Stimulated activated CD8-positive, alpha-beta memory T cell treated with anti-CD3 and anti-CD28 coated beads, Interleukin-12 subunit alpha, Interleukin-12 subunit beta, amount 100 ng/mL, for 24 hours (primary cell): Measurements from ENCODE around the gene FLT3LG.
"Not testable (repeated sequence)": the region's sequence is repeated elsewhere in the genome, so short reads cannot be mapped to it uniquely, and the experiment has no call there.

ENCODE experiments used
- DNase-seq: peaks from one replicate; pipeline ENCODE4 v3.0.0-alpha.2; 2020; ENCODE audit errors: extremely low read depth

Gene FLT3LG

DNA sequence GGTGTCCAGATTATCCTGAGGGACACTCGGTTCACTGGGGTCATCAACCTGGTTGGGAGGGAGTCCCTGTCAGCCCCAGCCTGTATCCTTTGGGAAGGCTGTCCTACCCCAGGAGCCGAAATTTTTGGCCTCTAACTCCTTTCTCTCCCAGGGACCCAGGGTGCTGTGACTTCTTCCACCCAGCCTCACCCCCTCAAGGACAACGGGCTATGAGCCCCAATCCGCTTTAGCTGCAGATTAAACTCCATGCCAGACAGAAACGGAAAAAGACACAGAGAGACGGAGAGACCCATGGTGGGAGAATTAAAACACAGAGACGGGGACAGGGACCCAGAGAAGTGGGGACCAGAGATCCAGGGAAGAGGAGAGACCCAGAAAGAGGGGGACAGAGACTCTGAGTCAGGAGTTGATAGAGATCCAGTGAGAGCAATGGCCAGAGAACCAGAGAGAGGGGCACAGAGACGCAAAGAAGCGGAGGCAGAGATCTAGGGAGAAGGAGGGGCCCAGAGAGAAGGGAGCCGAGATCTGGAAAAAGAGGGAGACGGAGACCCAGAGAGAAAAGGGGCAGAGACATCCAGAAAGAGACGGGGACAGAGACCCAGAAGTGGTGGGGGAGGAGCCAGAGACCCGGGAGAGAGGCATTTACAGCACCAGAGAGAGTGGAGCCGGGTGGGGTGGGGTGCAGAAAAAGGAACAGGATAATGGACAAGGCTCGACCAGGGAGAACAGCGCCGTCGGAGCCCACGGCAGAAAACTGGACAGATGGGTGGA lies 33.4 kb upstream of the FLT3LG start:
- no peak for DNase-seq

DNA sequence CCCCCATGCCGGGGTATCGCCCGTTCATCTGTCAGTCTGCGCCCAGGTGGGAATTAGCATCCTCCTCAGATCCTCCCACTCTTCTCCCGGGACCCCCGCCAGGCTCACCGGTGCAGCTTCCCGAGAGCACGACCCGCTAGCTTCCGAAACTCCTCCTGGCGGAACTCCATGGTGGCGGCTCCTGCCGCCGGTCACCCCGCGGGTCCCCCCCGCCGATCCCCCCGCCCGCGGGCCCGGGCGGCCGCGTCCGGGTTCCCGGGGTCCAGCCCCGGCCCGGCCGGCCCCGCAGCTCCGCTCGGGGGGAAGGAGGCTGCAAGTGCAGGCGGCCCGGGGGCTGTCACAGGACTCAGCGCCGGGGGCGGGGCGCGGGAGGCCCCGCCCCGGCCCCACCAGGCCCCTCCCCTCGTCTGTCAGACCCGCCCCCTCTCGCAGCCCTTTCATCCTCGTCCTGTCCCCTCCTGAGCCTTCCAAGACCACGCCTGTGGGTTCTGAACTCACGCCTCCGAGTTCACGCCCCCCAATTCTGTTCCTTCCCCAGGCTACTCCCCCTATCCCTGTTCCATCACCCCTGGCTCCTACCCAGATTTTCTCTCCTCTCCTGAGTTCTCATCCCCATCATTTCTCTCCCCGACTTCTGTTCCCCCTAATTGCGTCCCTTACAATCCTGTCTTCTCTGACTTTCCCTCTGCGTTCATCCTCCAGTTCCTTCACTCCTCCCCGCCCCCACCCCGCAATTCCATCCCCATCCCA lies 32.6 kb upstream of the FLT3LG start, which contains the start of gene SLC17A7:
Gene SLC17A7 (minus strand): TSS at position 318 of the 750 bp plus-strand sequence. CDS start 148 bp downstream, at position 170.
- DNase-seq, result no peak

DNA sequence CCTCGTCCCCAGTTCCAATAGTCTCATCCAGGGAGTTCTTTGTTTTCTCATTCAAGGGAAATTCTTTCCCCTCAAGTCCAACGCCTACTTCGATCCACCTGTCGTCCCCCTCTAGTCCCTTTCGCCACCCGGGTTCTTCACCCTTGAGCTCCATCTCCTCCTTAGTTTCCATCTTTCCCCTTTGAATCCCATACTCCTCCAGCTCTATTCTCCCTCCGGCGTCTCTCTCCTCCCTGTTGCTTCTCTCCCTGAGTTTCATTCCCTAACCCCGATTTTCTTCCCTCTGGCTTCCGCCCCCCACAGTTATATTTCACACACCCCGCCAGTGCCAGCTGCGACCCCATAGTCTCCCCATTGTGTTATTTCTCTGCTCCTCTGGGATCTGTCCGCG lies 32.1 kb upstream of the FLT3LG start:
- DNase-seq, result no peak

DNA sequence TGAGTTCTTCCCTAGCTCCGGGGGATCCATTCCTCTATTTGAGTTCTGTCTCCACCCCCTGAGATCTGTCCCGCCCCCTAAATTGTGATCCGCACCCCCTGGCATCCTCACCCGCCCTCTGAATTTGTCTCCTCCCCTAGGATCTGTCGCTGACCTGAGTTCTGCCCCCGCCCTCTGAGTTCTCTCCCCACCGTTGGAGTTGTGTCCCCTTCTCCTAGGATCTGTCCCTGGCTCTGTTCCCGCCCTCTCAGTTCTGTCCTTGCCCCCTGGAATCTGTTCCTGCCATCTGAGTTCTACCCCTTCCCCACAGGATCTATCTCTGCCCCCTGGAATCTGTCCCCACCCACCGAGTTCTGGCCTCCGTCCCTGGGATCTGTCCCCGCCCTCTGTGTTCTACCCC lies 31.7 kb upstream of the FLT3LG start:
- DNase-seq, result no peak

DNA sequence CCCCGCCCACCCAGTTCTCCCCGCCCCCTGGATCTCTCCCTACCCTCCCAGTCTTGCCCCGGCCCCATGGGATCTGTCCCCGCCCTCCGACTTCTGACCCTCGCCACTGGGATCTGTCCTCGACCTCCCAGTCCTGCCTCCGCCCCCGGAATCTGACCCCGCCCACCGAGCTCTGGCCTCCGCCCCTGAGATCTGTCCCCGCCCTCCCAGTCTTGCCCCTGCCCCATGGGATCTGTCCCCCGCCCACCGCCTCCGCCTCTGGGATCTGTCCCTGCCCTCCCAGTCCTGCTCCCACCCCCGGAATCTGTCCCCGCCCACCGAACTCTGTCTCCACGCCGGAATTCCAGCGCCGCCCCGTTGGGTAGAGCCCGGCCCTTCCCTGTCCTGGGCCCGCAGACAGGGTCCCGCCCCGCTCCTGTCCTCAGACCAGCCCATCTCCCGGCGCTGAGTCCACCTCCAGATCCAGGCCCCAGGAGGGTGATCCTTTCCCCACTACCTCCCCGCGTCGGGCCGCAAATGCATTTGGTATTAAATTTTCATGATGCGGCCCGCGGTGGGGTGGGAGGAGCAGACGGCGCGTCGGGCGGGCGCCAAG lies 31.1 kb upstream of the FLT3LG start:
- no peak for DNase-seq

DNA sequence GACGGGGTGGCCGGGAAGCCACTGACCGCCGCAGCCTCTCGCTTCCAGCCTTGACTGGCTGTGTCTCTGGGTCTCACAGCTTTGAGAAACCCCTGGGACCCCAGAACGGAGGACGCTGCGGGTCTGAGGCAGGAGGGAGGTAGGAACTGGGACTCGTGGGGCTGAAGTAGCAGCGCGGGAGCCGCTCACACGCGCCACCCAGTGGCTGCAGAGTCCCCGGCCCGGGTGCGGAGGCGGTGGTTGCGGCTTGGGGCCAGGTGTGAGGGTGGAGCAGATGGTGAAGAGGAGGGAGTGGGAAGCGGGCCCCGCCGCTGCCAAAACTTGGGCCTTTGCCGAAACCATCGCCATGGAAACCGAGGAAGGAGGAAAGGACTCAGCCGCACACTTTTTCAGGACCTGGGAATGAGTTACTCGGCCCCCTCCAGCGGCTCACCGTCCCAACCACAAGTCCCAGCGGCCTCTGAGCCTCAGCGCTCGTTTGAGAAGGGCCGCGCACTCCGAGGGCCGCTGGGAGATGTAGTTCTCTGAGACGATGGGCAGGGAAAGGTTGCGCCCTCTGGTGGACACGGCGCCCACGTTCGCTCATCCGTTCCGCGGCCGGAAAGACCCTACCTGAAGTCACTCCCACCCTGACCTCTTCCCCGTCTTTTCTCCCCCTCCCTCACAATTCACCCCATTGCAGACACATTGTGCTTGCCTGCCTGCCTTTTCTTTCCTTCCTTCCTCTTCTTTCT lies 30.5 kb upstream of the FLT3LG start:
- peak; percentile 84 for DNase-seq

DNA sequence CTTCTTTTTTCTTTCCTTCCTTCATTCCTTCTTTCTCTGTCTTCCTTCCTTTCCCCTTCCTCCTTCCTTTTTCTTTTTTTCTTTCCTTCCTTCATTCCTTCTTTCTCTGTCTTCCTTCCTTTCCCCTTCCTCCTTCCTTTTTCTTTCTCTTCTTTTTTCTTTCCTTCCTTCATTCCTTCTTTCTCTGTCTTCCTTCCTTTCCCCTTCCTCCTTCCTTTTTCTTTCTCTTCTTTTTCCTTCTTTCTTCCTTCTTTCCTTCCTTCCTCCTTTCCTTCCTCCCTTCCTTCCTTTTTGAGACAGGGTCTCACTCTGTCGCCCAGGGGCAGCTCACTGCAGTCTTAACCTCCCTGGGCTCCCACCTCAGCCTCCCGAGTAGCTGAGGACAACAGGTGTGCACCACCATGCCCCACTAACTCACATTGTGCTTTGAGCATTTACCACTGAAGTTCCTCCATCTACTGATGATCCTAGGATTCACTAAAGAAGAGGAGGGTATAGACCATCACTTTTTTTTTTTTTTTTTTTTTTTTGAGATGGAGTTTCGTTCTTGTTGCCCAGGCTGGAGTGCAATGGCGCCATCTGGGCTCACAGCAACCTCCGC lies 29.8 kb upstream of the FLT3LG start:
- not testable (repeated sequence) for DNase-seq

DNA sequence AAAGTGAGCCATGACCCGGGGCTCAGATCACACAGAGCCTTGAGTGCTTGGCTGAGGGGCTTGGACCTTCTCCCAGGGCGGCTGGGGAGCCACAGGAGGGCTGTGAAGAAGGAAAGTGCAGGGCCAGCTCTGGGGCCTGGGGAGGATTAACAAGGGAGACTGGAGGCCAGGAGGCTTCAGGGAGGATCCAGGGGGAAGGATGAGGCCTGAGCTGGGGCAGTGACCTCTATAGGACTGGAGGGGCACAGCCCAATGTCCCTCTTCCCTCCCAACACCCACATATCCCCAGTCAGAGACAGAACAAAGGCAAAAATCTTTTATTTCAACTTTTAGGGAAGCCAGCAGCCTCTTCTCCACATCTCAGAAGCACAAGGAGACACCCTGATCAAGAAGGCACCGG lies 28.0 kb upstream of the FLT3LG start:
- DNase-seq, result no peak

DNA sequence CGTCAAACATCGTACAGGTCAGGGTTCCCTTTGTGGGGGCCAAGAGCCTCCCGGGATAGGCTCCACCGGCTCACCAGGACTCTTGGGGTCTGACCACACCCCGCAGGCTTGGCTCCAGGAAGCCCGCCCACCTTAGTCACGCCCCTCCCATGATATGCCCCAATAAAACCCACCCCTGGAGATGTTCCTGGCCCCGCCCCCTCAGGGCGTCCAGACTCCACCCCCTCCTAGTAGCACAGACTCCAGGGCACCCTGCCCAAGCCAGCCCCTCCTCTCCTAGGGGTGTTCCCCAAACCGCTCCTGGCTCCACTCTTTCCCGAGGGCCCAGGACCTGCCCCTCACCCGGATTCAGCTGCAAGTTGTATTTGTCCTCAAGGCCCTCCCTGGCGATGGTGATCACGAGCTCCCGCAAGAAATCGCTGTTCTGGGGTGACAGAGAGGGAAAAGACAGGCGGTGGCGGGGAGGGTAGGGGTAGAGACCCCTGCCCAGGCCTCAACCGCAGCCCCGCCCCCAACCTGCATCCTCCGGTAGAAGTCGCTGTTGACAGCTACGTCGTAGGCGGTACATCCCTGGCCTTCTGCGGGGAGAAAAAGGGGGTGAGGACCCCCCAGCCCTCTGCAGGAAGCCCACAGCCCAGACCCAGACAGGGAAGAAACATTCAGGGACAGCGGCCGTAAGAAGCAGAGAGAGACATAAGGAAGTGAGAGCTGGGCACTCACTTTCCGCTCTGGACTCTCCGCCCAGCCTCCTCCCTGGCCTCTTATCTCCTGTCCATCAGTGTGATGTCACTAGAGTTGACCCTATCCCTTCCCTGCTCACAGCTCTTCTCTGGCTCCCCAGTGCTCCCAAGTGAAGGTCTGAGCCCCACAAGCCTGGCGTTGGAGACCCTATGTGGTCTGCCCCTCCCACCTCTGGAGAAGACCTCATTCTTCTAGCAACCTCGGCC lies 26.3 kb upstream of the FLT3LG start:
- no peak for DNase-seq

DNA sequence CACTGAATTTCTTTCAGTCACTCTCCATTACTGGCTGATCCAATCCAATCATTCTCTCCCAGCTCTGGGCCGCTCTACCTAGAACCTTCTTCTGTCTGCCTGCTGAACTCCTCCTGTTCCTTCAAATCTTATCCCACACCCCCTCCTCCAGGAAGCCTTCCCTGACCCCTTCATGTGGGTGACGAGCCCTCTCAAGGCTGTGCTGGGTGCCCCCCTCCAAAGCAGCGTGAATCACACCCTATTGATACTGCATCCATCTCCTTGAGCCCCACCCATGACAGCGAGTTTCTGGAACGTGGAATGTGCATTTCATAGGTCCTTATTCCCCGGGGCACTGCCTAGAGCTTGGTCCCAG lies 25.6 kb upstream of the FLT3LG start:
- DNase-seq, result no peak

DNA sequence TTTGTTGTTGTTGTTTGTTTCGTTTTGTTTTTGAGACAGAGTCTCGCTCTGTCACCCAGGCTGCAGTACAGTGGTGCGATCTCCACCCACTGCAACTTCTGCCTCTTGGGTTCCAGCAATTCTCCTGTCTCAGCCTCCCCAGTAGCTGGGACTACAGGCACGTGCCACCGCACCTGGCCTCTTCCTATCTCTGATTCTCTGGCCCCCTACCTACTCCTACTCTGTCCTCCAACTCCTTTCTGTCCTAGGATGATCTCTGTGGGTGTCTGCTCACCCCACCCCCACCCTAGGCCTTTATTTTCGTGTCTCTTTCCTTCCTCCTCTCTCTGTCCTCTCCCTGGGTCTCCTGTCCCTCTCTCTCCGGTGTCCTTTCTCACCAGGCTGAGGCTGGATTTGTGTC lies 23.6 kb upstream of the FLT3LG start:
- no peak for DNase-seq

DNA sequence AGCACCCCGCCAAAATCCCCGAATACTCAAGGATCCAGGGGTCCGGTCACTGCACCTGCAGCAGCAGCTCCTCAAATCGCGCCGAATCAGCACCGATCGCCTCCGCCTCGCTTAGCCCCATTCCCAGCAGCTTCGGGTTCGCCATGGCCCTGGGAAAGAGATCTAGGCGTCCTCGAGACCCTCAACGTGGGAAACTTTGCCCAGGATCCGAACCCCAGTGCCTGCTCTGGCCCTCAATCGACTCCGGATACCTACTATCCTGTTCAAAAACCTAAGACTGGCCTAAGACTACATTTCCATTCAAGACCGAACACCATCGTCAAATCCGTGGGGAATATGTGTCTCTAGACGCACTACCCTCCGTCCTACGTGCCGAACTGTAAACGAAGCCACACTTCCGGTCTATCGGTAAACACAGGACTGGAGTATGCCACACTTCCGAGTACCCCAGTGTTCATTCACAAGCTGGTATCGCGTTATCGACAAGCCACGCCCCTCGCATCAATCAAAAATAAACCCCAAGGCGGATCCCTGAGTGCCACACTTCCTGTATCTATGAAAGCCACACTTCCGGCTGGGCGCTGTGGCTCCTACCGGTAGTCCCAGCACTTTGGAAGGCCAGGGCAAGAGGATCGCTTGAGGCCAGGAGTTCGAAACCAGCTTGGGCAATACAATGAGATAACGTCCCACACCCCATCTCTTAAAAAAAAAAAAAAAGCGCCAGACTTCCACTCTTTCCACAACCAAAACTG lies 22.4 kb upstream of the FLT3LG start, which contains the start of gene PIH1D1:
Gene PIH1D1 (minus strand): TSS at position 385 of the 752 bp plus-strand sequence. CDS start 240 bp downstream, at position 145.
- DNase-seq, result peak; percentile 93

DNA sequence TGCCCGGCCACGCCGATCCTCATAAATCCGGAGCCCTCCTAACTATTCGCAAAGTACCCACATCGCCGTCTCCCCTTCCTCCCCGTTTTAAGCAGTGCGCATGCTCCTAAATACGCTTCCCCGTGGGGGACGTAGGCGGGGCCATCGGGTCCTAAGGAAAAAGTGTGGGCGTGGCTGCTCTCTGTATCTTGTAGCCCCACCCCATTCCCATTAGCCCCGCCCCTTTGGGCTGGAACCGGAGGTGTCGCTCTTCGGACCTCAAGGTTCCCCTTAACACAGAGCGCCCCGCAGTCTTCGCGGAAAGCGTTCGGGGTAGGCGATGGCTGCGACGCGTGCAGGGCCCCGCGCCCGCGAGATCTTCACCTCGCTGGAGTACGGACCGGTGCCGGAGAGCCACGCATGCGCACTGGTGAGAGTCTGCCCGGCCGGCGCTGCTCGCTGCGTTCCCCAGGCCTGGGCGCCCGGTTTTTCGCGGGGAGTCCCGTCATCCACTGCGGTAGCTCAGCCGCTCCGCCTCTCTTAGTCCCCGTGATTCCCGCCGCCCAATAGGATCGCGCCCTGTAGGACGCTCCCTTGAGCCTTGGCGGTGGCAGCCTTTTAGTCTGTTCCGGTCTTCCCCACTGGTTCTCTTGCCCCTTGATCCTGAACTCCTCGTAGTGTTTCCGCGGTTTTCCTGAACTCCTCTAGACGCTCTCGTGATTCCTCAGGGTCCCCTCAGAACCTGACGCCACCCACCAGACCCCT lies 20.8 kb upstream of the FLT3LG start, which contains the start of gene ALDH16A1:
Gene ALDH16A1 (plus strand): TSS at position 213 of the 744 bp plus-strand sequence. CDS start 107 bp downstream, at position 320.
- peak; percentile 95 for DNase-seq

DNA sequence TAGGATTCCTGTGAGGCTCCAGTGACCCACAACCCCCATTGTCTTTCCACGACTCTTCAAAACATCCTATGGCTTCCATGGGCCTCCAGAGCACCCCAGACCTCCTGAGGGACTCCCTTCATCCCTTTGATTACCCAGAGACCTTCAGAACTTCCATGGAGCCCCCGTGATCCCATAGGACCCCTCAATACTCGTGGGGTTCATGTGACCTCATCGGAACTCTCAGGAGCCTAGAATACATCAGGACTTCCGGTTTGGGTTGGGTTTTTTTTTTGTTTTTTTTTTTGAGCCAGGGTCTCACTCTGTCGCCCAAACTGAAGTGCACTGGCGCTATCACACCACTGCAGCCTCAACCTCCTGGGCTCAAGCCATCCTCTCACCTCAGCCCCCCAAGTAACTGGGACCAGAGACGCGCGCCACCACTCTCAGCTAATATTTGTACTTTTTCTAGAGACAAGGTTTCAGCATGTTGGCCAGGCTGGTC lies 20.2 kb upstream of the FLT3LG start:
- DNase-seq, result no peak

DNA sequence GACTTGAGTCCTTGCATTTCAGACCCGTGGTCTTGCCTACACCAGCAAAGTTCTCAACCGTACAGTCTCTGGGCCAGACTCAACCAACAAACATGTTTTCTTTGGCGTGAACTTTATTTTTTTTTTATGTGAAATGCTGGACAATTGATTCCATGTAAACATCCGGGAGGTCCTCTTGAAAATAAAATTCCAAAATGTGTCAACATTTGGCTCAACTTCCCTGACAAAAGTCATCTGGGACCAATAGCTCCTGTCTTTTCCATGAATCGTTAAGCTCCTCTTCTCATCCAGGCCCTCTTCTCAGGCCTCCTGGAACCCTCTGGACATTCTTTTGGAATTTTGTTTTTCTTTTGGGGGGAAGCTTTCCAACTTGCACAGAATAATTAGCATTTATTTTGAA lies 18.2 kb upstream of the FLT3LG start:
- DNase-seq, result no peak

DNA sequence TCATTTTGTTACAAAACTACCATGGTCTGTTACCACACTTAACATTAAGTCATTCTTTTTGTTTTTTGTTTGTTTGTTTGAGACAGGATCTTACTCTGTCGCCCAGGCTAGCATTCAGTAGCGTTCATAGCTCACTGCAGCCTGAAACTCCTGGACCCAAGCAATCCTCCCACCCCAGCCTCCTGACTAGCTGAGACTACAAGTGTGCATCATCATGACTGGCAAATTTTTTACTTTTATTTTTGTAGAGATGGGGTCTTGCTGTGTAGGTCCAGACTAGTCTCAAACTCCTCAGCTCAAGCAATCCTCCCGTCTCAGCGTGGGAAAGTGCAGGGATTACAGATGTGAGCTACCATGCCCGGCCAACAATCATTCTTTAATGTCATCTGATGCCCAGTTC lies 17.7 kb upstream of the FLT3LG start:
- no peak for DNase-seq

DNA sequence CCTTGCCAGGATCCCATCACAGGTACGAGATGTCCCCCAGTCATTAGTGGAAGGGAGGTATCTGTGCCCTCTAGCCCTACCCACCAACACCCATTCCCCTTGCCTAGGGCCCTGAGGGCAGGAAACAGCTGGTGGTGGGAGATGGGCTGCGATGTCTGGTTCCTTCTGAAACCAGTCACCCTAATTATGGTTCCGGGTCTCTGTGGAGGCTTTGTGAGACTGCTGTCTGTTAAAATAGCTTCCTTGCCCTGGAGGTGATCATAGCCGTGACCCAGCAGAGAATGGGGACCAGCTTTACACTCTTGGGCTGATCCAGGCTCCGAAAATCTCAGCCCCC lies 15.5 kb upstream of the FLT3LG start:
- DNase-seq, result no peak

DNA sequence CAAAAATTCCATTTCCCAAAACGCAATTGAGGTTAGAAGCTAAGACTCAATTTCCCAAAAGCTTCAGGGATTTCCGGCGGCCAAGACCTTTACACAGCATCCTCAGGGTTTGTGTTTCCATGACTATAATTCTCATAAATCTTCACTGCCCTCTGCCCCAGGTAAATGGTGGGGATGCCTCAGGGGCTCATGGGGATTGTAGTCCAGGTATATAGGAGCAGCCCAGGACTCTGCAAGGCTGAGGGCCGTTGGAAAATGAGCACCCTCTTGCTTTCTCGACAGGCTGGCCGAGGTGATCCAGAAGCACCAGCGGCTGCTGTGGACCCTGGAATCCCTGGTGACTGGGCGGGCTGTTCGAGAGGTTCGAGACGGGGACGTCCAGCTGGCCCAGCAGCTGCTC lies 14.6 kb upstream of the FLT3LG start:
- no peak for DNase-seq

DNA sequence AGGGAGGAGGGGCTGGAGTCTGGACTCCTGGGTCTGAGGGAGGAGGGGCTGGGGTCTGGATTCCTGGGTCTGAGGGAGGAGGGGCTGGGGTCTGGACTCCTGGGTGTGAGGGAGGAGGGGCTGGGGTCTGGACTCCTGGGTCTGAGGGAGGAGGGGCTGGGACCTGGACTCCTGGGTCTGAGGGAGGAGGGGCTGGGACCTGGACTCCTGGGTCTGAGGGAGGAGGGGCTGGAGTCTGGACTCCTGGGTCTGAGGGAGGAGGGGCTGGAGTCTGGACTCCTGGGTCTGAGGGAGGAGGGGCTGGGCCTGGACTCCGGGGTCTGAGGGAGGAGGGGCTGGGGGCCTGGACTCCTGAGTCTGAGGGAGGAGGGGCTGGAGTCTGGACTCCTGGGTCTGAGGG lies 12.9 kb upstream of the FLT3LG start:
- DNase-seq, result not testable (repeated sequence)
